Measurements from ENCODE around the gene FBXW9. TPM values are rescaled to one million over a fixed set of nuclear protein-coding genes. Genes with fewer than 3 reads are reported as not detected.

FBXW9 gene
- total and polyA plus RNA-seq, 2 of the 4 experiments (the other 2 are of a cell fraction) = 9.5 to 14.2 TPM

Small RNAs within 50 kb of the gene (microRNA-seq; reads per million reads assigned to microRNA genes)
- 298 reads per million, percentile 88 among the genes with 10 or more reads in this experiment for gene SNORD41 (ENCODE audit: insufficient read depth, insufficient read length)

Small RNAs within 50 kb of the gene (small RNA-seq; reads per million reads assigned to genes)
- gene SNORD41 = 3.3 to 23.1 (median 5.3) reads per million in 5 experiments

Other genes starting within 250 kb of the FBXW9 start
- 3.8 and 4.2 TPM in 2 replicates for gene ZNF709, start 211.8 kb downstream of the FBXW9 start, total RNA-seq (2012; rRNA removed)
- 0.43 and 0.50 TPM in 2 replicates for gene ZNF709, start 211.8 kb downstream of the FBXW9 start, polyA plus RNA-seq (2012; rRNA removed)
- gene ZNF564, start 145.1 kb downstream of the FBXW9 start, total RNA-seq (2012; rRNA removed) = 6.3 and 9.4 TPM in 2 replicates
- 1.2 and 1.5 TPM in 2 replicates for gene ZNF564, start 145.1 kb downstream of the FBXW9 start, polyA plus RNA-seq (2012; rRNA removed)
- 8.1 and 9.0 TPM in 2 replicates for gene ZNF490, start 85.8 kb downstream of the FBXW9 start, total RNA-seq (2012; rRNA removed)
- 1.5 and 1.7 TPM in 2 replicates for gene ZNF490, start 85.8 kb downstream of the FBXW9 start, polyA plus RNA-seq (2012; rRNA removed)
- gene ZNF791, start 85.7 kb downstream of the FBXW9 start, total RNA-seq (2012; rRNA removed) = 15.8 and 19.4 TPM in 2 replicates
- 7.0 and 7.1 TPM in 2 replicates for gene ZNF791, start 85.7 kb downstream of the FBXW9 start, polyA plus RNA-seq (2012; rRNA removed)
- gene MAN2B1, start 29.9 kb downstream of the FBXW9 start, total RNA-seq (2012; rRNA removed) = 10.4 and 10.6 TPM in 2 replicates
- 55.4 and 64.0 TPM in 2 replicates for gene MAN2B1, start 29.9 kb downstream of the FBXW9 start, polyA plus RNA-seq (2012; rRNA removed)
- 5.3 and 5.9 TPM in 2 replicates for gene WDR83, start 29.8 kb downstream of the FBXW9 start, total RNA-seq (2012; rRNA removed)
- gene WDR83, start 29.8 kb downstream of the FBXW9 start, polyA plus RNA-seq (2012; rRNA removed) = 8.9 and 10.5 TPM in 2 replicates
- 73.3 and 82.8 TPM in 2 replicates for gene DHPS, start 14.8 kb downstream of the FBXW9 start, total RNA-seq (2012; rRNA removed)
- 85.0 and 88.6 TPM in 2 replicates for gene DHPS, start 14.8 kb downstream of the FBXW9 start, polyA plus RNA-seq (2012; rRNA removed)
- not detected in 2 replicates for gene GNG14, start 8.6 kb downstream of the FBXW9 start, total RNA-seq (2012; rRNA removed)
- gene GNG14, start 8.6 kb downstream of the FBXW9 start, polyA plus RNA-seq (2012; rRNA removed) = not detected in 2 replicates
- 32.8 and 36.0 TPM in 2 replicates for gene TNPO2, start 27.3 kb upstream of the FBXW9 start, total RNA-seq (2012; rRNA removed)
- gene TNPO2, start 27.3 kb upstream of the FBXW9 start, polyA plus RNA-seq (2012; rRNA removed) = 77.2 and 82.3 TPM in 2 replicates
- gene TRIR, start 38.1 kb upstream of the FBXW9 start, total RNA-seq (2012; rRNA removed) = 99.2 and 113 TPM in 2 replicates
- gene TRIR, start 38.1 kb upstream of the FBXW9 start, polyA plus RNA-seq (2012; rRNA removed) = 201 and 242 TPM in 2 replicates
- 111 and 129 TPM in 2 replicates for gene GET3, start 40.9 kb upstream of the FBXW9 start, total RNA-seq (2012; rRNA removed)
- 152 and 178 TPM in 2 replicates for gene GET3, start 40.9 kb upstream of the FBXW9 start, polyA plus RNA-seq (2012; rRNA removed)
- not detected in 2 replicates for gene BEST2, start 55.2 kb upstream of the FBXW9 start, total RNA-seq (2012; rRNA removed)
- gene BEST2, start 55.2 kb upstream of the FBXW9 start, polyA plus RNA-seq (2012; rRNA removed) = not detected in 2 replicates
- 7.5 and 8.1 TPM in 2 replicates for gene HOOK2, start 78.9 kb upstream of the FBXW9 start, total RNA-seq (2012; rRNA removed)
- 11.0 and 21.6 TPM in 2 replicates for gene HOOK2, start 78.9 kb upstream of the FBXW9 start, polyA plus RNA-seq (2012; rRNA removed)
- gene JUNB, start 94.9 kb upstream of the FBXW9 start, total RNA-seq (2012; rRNA removed) = 20.8 and 32.8 TPM in 2 replicates
- 109 and 141 TPM in 2 replicates for gene JUNB, start 94.9 kb upstream of the FBXW9 start, polyA plus RNA-seq (2012; rRNA removed)
- 351 and 371 TPM in 2 replicates for gene PRDX2, start 105.2 kb upstream of the FBXW9 start, total RNA-seq (2012; rRNA removed)
- gene PRDX2, start 105.2 kb upstream of the FBXW9 start, polyA plus RNA-seq (2012; rRNA removed) = 378 and 383 TPM in 2 replicates
- not detected in 2 replicates for gene THSD8, start 105.4 kb upstream of the FBXW9 start, total RNA-seq (2012; rRNA removed)
- 0.68 and 0.90 TPM in 2 replicates for gene THSD8, start 105.4 kb upstream of the FBXW9 start, polyA plus RNA-seq (2012; rRNA removed)
- 44.6 and 45.5 TPM in 2 replicates for gene RNASEH2A, start 110.0 kb upstream of the FBXW9 start, total RNA-seq (2012; rRNA removed)
- 34.9 and 39.4 TPM in 2 replicates for gene RNASEH2A, start 110.0 kb upstream of the FBXW9 start, polyA plus RNA-seq (2012; rRNA removed)
- not detected in 2 replicates for gene RTBDN, start 137.9 kb upstream of the FBXW9 start, total RNA-seq (2012; rRNA removed)
- 0.07 and 0.14 TPM in 2 replicates for gene RTBDN, start 137.9 kb upstream of the FBXW9 start, polyA plus RNA-seq (2012; rRNA removed)
- 0.28 and 1.1 TPM in 2 replicates for gene MAST1, start 141.9 kb upstream of the FBXW9 start, total RNA-seq (2012; rRNA removed)
- gene MAST1, start 141.9 kb upstream of the FBXW9 start, polyA plus RNA-seq (2012; rRNA removed) = 0.44 and 0.56 TPM in 2 replicates
- gene DNASE2, start 184.8 kb upstream of the FBXW9 start, total RNA-seq (2012; rRNA removed) = 6.4 and 9.5 TPM in 2 replicates
- gene DNASE2, start 184.8 kb upstream of the FBXW9 start, polyA plus RNA-seq (2012; rRNA removed) = 31.1 and 32.0 TPM in 2 replicates
- gene KLF1, start 190.6 kb upstream of the FBXW9 start, total RNA-seq (2012; rRNA removed) = not detected in 2 replicates
- not detected in 2 replicates for gene KLF1, start 190.6 kb upstream of the FBXW9 start, polyA plus RNA-seq (2012; rRNA removed)
- 41.1 and 41.6 TPM in 2 replicates for gene GCDH, start 194.5 kb upstream of the FBXW9 start, total RNA-seq (2012; rRNA removed)
- 24.5 and 27.7 TPM in 2 replicates for gene GCDH, start 194.5 kb upstream of the FBXW9 start, polyA plus RNA-seq (2012; rRNA removed)
- under 0.01 and 0.36 TPM in 2 replicates for gene SYCE2, start 222.7 kb upstream of the FBXW9 start, total RNA-seq (2012; rRNA removed)
- 0.19 and 0.50 TPM in 2 replicates for gene SYCE2, start 222.7 kb upstream of the FBXW9 start, polyA plus RNA-seq (2012; rRNA removed)
- gene FARSA, start 237.1 kb upstream of the FBXW9 start, total RNA-seq (2012; rRNA removed) = 49.3 and 53.0 TPM in 2 replicates
- gene FARSA, start 237.1 kb upstream of the FBXW9 start, polyA plus RNA-seq (2012; rRNA removed) = 75.9 and 80.9 TPM in 2 replicates
- gene CALR, start 242.0 kb upstream of the FBXW9 start, total RNA-seq (2012; rRNA removed) = 3,245 and 3,358 TPM in 2 replicates
- gene CALR, start 242.0 kb upstream of the FBXW9 start, polyA plus RNA-seq (2012; rRNA removed) = 1,894 and 1,932 TPM in 2 replicates
- gene RAD23A, start 249.2 kb upstream of the FBXW9 start, total RNA-seq (2012; rRNA removed) = 54.3 and 56.4 TPM in 2 replicates
- gene RAD23A, start 249.2 kb upstream of the FBXW9 start, polyA plus RNA-seq (2012; rRNA removed) = 67.8 and 79.7 TPM in 2 replicates

Data from IMR-90 (cell line).